ENCODE measurements around the gene DENND1C.
"Not testable (repeated sequence)": the region's sequence is repeated elsewhere in the genome, so short reads cannot be mapped to it uniquely, and the experiment has no call there.

The DENND1C gene

DNA sequence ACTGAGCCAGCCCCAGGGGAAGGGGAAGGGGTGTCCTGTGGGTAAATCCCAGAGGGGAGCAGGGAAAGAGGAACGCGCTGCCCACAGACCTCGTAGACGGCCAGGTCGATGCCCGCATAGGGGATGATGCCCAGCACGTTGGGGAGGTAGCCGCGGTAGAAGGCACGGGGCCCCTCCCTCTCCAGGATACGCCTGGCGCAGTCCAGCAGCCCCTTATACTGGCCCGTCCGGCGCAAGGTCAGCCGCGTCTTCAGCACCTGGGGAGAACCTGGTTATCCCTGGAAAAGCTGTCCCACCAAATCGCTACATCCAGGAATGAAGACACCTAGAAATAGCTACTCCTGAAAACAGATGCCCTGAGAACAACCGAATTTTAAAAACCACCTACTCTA lies 29.4 kb downstream of the DENND1C start:
- no peak for DNase-seq

DNA sequence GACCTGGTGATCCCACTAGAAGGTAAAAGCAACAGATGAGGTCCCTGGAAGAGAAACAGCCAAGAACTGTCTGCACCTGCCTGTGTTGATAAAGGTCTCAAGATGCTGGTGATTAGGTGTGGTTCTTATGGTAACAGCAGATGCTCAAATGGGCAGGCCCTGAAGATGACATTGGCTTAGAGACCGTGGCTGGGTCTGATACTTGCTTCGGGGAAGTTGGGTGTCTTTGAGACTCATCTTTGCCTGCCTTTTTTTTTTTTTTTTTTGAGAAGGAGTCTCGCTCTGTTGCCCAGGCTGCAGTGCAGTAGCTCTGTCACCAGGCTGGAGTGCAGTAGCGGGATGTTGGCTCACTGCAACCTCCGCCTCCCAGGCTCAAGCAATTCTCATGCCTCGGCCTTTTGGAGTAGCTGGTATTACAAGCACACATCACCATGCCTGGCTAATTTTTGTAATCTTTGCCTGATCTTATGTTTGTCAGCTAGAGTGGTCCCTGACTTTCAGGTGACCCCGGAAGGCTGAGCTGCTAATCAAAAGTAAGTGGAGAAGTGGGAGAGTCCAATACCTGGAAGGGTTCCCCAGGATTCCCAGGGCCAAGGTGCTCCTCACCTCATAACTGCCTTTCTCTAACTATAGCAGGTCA lies 29.9 kb downstream of the DENND1C start:
- DNase-seq: no peak

DNA sequence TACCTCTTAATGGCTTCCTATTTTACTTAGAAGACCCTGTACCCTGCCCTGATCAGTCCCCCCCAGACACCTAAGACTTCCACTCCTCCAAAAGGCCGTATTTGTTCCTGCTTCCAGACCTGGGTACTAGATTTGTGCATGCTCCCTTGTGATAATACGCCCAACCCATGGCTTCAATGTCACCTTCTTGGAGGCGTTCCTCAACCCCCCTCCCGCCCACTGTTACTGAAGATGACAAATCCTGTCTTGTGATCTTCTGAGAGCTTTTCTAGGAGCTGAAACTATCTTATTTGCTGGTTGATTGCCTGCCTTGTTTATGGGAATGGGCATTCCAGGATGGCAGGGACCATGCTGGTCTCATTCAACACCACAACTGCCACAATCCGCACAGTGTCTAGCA lies 31.4 kb downstream of the DENND1C start:
- no peak for DNase-seq

DNA sequence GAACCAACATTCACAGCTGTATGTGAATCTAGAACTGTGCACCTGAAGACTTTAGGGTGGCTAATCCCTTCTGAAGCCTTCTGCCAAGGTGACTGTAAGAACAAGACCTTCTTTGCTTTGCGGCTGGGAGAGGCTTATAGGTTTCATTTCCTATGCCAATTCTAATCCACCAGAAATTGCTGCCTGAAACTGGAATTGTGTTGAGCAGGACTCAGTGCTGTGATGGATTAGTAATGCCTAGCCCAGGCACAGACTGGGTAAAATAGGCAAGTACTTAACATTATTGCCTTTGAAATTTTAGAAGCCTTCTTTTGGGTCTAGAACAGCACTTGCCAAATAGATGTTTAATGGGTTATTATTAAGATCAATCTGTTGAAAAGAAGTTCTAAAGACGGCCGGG lies 33.5 kb downstream of the DENND1C start:
- DNase-seq: no peak

DNA sequence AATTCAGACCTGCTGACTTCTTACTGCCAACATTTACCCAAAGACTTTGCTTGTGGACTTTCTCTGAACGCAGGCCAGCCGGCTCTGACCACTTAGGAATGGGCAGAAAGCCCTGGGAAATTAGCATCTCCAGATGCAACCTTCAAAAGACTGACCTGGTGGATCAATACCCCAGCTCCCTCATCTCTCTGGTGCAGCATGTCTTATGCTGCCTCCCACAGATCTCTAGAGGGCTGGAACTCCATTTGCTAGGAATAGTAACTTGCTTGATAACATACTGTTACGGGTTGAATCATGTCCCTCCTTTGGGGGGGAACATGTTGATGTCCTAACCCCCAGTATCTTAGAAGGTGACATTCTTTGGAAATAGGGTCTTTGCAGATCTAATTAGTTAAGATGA lies 35.1 kb downstream of the DENND1C start:
- no peak for DNase-seq

DNA sequence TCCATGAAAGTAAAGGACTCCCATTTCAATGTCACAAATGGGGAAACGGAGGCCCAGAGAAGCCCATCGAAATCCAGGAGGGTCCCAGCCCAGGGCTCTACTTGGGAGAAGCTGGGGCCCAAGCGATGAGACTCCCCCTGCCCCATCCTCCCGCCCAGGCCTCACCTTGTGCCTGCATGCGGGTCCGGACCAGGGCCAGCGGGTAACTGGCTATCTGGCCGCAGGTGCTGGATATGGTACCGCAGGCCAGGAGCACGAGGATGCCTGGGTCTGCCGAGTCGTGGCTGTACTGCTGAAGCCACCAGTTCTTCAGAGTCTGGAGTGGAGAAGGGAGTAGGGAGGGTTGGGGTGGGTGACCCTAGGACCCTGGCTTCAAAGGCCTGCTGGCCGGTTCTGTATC lies 37.6 kb downstream of the DENND1C start:
- no peak for DNase-seq

DNA sequence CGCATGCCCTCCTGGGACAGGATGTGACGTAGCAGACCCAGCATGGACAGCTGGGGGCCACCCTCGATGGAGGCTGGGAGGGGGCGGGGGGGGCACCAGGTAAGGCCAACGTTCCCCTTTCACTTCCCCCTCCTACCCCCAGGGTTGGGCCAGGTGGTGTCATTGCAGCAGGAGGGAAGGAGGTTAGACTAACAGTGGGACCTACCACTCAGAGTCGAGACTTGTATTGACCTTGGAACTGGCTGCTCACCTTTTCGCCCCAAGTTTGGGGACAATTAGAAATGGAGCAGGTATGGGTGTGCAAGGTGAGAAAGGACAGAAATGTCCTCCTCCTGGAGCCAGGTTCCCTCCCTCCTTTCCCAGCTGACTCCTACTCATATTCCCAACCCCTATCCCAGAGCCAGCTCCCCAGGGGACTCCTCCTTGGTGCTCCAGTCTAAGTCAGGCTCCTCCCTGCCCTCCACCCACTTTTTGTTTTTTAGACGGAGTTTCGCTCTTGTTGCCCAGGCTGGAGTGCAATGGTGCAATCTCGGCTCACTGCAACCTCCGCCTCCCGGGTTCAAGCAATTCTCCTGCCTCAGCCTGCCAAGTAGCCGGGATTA lies 39.4 kb downstream of the DENND1C start:
- DNase-seq: no peak

DNA sequence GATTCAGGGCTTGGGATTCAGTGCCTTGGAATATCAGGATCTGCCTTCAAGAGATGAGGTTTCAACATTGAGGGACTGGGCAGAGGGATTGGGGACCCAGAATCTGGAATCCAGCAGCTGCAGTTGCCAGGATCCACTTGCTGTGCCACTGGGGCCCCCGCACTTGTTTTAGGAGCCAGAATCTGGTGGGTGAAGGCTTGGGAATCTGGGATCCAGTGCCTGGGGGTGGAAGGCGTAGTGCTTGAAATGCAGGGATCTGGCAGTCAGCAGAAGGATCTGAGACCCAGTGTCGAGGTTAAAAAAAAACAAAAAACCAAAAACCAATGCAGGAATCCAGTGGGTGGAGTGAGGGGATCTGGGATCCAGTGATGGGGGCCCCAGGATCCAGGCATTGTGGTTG lies 40.7 kb downstream of the DENND1C start:
- DNase-seq: no peak

DNA sequence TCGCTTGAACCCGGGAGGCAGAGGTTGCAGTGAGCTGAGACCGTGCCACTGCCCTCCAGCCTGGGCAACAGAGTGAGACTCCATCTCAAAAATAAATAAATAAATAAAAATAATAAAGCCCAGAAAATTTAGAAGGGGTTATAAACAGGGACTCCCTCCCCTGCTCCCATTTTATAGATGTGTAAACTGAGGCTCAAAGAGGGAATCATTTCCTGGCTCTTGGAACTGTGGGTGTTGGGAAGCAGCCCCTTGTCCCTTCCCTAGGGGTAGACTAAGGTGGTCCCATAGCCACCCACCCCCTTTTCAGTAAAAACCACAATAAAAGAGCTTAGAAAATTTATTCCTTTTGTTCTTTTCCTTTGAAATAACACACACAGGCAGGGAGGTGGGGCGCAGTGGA lies 41.8 kb downstream of the DENND1C start:
- DNase-seq: no peak

DNA sequence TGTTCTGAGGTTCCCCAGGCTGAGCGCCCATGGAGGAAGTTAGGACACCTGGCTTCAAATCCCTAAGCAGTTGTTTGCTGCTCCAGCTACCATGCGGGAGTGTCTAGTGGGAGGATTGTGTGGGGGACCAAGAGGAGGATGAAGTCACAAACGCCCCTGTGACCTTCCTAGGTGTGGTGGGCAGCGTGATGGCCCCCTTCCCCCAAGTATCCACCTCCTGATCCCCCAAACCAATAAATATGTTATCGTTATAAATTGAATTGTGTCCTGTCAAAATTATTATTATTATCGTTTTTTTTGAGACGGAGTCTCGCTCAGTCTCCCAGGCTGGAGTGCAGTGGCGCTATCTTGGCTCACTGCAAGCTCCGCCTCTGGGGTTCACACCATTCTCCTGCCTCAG lies 47.9 kb downstream of the DENND1C start, which contains the start of gene SLC25A41:
TSS of gene SLC25A41 (minus strand) at position 101 of the 400 bp plus-strand sequence. CDS start at position 31, 70 bp downstream.
- DNase-seq: no peak

DNA sequence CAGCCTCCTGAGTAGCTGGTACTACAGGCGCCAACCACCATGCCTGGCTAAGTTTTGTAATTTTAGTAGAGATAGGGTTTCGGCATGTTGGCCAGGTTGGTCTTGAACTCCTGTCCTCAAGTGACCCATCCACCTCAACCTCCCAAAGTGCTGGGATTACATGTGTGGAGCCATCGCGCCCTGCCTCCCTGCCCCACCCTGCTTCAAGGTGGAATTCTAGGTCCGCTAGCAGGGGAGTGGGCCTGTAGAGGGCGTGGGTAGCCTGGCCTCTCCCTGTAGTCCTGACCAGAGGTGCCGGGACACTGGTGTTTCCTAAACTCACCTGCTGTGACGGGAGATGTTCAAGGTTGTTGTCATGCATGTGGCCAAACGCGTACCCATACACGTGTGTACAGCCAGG lies 48.4 kb downstream of the DENND1C start:
- DNase-seq: no peak

DNA sequence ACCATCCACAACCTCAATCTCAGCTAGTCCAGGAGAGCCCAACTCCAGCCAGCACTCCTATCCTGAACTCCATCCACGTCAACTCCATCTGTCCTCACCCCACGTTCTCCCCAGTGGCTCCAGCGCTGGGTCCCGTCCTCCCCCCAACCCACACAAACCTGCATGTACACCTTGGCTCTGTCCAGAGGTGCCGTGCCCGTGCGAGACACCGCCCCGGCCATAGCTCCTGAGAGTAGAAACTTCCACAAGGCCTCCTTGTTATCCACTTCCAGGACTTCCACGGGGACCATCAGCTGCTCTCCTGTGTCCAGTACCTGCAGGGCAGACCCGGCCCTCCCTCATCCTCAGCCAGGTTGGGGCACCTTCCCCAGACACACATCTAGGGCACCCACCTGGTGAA lies 49.7 kb downstream of the DENND1C start:
- DNase-seq: no peak

DNA sequence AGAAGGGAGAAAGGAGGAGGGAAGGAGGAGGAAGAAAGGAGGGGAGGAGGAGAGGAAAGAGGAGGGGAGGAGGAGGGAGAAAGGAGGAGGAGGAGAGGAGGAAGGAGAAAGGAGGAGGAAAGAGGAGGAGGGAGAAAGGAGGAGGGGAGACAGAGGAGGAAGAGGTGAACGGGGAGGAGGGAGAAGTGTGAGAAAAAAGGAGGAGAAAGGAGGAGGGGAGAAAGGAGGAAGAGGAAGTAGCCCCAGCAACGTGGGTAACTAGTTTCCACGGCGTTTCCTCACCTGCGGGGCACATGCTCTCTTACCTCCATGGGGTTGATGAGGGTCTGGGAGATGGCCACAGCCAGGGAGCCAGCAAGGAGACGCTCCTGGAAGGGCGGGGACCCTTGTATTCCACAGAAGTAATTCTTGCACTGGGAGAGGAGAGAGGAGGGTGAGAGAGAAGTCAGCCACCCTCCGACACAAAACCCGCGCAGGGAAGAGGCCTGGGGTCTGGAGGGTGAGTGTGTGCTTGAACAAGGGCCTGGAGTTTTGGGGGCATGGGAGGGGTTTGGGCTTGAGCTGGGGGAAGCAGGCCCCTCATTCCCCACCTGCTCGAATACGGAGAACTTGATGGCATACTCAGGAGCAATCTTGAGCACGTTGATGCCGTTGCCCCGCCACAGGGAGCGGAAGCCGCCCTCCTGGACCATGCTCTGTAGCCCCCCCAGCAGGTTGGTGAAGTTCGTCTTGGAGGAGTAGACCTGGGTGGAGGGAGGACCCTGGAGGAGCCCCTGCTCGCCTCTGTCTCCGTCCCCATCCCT lies 52.0 kb downstream of the DENND1C start:
- DNase-seq: no peak

DNA sequence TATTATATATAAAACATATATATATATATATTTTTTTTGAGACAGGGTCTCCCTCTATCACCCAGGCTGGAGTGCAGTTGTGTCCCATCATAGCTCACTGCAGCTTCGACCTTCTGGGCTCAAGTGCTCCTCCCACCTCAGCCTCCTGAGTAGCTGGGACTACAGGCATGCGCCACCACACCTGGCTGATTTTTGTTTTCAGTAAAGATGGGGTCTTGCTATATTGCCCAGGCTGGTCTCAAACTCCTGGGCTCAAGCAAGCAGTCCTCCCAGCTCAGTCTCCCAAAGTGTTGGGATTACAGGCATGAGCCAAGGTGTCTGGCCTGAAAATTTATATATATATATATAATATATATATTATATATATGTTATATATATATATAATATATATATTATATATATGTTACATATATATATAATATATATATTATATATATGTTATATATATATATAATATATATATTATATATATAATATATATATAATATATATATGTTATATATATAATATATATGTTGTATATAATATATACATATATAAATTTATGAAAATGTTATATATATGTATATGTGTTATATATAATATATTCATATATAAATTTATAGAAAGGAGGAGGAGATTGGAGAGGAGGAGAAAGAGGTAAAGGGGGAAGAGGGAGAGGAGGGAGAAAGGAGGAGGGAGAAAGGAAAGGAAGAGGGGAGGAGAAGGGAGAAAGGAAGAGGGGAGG lies 52.7 kb downstream of the DENND1C start:
- DNase-seq: not testable (repeated sequence)

DNA sequence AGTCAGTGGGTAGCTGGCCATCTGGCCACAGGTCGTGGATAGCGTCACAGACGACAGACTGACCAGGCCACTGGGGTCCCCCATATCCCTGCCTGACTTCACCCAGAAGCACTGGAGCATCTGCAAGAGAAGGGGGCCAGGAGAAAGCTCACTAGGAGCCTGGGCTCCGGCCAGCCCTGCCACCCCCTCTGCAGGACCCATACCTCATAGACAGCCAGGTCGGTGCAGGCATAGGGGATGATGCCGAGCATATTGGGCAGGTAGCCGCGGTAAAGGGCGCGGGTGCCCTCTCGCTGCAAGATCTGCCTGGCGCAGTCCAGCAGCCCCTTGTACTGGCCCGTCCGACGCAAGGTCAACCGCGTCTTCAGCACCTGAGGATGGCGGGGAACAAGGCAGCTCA lies 54.5 kb downstream of the DENND1C start:
- no peak for DNase-seq

DNA sequence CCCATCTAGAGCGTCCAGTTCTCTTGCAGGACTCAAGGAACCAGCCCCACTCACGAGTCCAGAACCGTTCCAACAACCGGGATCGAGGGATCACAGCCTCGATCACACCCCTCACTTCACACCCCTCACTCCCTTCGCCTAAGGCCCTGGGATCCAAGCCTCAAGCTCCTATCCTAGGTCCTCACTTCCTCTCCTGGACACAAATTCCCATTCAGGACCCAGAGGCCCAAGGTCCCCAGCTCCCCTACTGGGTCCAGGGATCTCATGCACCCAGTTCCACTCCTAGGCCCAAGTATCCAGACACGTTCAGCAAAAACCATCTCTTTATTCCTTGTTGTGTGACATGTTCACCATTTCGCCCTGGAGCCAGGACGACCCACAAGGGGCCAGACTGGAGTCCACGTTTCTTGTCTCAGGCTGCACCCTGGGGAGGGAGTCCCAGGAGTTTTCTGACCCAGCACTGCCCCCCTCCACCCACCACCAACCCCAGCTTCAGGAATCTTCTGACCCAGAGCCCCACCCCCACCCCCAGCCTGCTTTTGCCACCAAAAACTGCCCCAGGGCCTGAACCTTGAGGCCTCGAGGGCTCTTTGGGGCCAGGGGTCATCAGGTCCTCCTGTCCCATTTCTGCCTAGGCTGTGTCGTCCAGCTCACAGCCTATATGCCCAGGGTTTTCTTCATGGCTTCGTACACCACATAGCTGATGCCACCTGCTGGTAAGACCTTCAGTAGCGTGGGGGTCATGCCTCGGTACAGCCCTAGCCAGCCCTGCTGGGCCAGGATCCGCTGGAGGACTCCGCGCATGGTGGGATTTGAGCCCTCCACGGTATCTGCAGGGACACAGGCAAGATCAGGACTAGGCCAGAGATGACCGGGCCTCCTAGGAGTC lies 55.6 kb downstream of the DENND1C start:
- DNase-seq: no peak

DNA sequence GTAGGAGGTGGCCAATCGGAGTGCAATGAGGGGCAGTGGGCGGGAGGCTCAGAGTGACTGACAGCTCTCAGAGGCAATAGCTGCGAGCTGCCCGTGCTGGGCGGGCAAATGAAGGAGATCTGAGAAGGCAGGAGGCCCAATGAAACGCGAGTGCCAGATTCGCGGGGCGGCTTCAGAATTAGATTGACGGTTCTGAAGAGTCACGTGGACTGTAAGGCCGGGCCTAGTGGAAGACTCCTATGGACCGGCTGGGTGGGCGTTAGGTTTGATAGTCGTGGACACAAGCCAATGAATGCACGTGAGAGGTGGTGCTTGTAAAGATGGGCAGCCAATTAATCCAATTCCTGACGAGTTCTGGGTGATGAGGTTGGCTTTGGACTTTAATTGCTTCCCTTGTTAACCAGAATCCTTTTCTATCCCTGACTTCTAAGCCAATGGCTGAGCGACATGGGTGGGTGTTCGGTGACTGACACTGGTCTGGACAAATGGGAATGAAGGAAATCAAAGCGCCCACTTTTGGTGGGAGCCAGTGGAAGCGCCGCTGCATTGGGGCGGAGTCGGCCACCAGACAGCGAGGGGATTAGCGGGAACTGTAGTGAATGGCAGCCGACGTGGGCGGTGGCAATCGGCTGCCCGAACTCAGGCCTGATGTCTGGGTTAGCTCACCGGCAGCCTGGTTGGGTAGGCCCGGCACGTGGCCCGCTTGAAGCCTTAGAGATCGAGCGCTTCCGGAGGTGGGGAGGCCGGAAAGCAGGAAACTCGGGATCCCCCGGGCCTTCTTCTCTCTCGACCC lies 56.5 kb downstream of the DENND1C start:
- DNase-seq: peak; percentile 96

DNA sequence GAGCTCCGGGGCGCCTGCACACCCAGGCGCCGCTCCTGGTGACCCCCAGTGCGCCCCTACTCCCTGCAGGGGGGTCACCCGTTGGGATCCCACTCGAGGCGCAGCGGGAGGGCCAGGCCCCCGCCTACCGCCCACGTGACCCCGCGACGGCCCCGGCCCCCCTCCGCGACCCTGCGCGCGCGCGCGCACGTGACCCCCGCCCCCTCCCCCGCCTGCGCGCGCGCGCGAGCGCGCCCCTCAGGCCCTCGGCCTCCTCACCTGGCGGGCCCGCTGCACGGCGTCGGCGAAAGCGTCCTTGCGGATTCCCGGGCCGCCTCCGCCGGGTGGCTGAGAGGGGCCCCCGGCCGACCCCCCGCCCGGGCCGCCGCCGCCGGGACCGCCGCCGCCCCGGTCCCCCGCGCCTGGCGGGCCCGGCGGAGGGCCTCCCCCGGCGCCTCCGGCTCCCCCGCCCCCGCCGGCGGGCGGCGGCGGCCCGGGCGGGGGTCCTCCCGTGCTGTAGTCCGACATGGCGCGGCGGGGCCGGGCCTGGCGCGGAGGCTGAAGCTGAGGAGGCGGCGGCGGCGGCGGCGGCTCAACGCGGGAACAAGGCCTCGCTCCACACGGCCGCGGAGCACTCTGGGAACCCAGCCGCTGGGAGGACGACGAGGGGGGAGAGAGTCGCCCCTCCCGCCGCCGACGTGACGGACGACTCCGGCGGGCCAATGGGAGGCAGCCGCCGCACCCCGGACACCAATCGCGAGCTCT lies 57.2 kb downstream of the DENND1C start, which contains the start of gene KHSRP:
TSS of gene KHSRP (minus strand) at position 617 of the 744 bp plus-strand sequence. CDS start at position 507, 110 bp downstream.
- DNase-seq: peak; percentile 18

DNA sequence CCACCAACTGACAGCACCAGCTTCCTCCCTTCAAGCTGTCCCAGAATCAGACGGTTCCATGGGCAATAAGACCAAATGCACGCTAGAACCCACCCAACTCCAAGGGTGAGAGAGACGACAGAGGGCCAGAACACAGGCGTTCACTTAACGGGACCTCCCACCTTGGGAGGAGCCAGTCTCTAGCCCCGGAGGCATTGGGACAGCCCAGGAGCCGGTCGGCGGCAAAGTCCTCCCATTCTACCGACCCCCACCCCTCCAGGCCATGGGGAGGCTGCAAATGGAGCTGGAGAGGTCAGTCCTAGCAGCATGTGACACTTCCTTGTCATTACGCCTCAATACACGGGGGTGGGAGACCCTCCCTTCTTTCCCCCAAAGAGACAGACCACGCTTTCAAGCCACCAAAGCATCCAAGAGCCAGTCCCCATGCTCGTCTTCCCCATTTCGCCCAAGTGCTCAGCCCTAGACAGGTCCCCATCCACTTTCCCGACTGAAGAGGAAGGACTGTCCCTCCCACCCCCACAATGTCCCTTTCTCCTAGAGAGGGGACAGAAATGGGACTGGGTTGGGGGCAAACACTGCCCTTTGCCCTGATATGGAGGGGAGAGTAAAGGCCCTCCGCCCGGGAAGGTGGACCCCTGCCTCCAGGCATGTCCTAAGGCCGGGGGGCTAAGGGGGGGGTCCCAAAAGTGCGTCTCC lies 57.9 kb downstream of the DENND1C start:
- no peak for DNase-seq

Measured in T-helper 9 cell (primary cell).